Eye (tissue), 1 donor: ENCODE results near the gene RALGAPA2.

ENCODE experiments used
- DNase-seq: peaks from one replicate; pipeline ENCODE4 v3.0.0-alpha.2; 2015

Gene RALGAPA2

DNA sequence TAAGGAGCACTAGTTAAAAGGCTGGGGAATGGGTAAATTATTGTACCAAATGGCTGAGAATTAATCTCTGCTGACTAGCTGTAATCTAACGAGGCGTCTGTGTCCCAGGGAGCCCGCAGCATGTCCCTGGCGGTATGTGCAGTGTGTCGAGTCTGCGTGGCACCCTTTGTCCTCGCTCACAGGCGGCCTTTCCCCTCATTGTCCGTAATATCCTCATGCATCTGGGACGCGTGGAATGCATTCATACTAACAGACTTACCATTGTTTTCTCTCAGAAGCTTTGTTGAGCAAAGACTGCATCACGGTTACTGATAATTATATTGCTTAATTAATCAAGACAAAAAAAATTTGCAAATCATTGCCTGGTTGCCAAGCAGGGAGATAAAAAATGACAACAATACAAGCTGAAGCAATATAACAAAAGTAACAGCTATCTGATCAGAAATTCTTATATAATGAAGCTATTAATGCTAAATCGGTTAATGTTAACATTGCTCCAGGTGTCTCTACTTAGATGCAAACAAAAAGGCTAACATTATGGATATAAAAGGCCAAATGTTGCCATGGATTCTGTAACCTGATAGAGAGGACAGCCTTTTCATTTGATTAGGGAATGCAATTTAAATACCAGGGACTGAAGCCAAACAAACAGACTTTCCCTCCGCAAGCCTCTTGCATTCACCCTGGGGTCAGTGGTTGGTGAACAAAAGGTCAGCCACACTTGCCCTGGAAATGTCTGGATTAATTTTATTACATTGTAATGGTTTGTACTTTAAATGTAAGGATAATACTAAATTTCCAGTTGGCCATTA lies 219.7 kb downstream of the RALGAPA2 start:
- peak; percentile 93 for DNase-seq

DNA sequence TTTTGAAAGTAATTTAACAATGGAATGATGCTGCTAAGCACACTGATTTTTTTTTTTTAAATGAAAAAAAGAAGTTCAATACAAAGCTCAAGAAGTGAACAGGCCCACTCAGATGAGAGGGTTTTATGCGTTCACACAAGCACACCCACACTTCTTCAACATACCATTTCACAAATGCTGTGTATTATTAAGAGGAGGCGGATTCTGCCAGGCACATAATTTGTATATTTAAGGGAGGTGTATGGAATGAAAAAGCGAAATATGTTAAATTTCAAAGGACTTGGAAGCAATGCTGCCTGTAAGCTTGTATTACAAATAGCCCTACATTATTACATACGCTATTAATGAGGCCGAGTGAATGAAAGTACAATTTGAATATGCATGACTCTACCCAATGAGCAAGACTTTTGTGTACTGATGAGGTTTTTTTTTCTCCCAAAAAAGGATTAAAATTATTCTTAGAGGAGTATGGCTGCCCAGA lies 220.6 kb downstream of the RALGAPA2 start:
- no peak for DNase-seq

DNA sequence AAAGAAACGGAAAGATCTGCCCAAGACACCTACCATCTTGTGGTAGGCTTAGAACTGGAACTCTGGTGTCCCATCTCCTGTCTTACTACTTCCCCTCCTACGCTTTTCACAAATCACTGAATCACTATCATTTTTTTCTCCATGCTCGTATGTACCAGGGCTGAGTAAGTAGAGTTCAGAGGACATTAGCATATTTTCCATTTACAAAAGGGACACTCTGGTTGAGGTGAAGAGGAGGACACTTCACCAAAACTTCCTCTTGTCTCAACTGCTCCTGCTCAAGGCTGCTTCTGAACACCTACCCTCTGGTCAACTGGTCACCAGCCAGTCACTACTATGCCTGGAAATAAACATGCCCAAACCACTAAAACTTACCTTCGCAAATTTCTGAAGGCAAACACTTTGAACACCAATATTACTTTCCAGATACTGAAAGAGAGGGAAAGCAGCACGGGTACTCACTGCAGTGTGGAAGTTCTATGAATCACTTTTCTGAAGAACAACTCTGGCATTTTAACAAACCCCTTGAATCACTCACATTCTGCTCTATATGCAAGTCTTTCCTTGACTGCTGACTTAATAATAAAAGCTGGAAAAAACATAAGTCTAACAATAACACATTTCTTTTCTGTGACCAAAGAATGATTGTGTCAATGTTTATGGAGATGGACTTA lies 221.2 kb downstream of the RALGAPA2 start:
- no peak for DNase-seq

DNA sequence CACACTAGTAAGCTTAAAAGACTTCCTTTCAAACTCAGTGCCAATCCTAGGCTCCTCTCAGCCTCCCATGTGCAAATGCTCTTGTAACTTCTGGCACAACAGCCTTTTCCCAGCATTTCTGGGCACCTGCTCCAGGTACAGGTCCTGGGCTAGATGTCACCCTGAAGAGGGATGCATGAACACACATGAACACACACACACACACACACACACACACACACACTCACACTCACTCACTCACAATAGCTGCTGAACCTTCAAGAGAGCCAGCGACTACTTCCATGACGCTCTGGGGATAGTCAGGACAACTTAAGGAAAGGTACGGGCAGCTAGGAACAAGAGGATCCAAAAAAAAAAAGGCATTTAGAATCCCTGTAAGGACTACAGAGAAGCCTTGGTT lies 221.8 kb downstream of the RALGAPA2 start:
- no peak for DNase-seq

DNA sequence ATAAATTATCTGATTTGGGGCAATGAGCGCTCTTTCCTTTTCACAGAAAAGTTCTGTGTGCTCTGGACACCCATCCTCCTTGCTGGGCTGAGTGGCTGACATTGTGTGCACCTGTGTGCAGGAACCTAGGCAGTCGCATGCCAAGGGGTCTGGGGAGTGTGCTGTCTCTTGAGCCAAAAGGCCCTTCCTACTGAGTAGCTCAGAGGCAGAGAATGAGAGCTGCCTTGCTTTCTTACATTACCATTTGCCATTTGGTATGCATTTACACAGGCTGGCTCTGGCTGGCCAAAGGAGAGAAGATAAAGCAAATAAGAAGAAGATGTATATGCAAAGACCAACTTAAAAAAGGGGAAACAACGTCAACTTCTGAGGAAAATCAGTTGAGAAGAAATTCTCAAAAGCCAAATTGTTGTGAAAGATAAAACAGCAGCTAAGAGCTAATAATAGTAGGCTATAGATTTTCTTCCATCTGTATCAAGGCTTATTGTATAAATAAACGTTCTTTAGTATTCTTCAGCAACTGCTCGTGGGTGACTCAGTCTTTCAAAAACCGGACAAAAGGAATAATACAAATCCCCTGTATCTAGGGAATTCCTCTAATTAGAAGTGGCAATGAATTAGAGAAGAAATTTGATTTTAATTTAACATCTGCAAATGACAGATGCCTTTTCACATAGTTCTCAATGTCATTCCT lies 222.6 kb downstream of the RALGAPA2 start:
- DNase-seq, result no peak

DNA sequence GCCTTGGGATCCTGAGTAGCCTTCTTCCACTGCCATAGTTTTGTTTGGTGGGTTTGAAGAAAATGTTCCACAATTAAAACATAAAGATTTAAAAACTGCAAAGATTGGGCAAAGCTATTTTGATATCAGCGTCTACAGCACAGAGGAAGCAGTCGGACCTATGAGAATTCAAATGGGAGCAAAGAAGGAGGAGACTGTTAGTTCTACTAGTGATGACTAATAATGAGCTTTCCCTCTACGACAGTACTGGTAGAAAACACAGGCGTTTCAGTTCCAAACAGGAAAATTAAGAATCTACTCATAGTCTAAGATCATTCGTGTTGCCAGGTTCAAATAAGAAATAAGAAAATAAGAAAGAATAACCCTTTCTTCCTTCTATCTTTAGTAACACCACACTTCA lies 223.4 kb downstream of the RALGAPA2 start:
- DNase-seq, result no peak

DNA sequence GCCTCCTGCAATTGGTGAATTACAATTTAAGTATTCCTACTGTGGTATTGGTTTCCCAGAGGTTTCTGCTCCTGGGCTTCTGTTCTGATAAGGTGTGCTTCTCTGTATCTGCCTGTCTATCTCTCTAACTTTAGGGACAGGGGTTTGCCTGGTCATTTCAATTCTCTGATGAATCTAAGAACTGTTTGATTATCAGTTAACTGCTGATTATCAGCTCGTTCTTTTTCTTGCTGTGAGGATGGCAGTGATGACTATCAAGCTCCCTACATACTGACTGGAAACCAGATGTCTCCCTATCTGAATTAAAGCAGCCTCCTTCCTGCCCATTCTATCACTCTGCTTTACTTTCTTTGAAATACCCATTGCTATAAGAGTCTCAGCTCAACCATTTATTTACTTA lies 224.1 kb downstream of the RALGAPA2 start:
- DNase-seq, result no peak

DNA sequence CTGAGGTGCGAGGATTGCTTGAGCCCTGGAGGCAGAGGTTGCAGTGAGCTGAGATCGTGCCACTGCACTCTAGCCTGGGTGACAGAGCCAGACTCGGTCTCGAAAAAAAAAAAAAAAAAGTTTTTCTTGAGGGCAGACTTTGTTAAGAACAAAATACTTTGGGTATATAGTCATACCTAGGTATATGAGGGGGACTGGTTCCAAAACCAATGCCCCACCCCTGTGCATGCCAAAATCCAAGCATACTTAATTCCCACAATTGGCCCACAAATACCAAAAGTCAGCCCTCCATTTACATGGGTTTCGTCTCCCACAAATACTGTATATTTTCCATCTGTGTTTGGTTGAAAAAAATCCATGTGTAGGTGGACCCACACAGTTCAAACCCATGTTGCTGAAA lies 224.6 kb downstream of the RALGAPA2 start:
- no peak for DNase-seq

DNA sequence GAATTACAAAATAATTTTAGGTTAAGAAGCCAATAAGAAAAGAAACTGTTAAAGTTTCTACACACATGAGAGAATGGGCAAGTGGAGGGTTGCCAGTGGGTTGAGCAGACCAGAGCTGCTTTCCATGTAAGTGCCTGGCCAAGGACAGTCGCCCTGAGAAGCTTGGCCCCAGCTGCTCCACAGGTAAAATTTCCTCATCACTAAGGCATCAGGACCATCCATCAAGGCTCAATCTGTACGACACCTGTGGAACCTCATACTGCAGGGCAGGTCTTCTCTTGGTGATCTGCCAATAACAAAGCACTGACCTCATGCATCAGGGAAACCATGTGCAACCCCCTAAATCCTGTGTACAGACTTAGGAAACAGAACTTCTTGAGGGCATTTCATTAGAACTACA lies 229.1 kb downstream of the RALGAPA2 start:
- no peak for DNase-seq

DNA sequence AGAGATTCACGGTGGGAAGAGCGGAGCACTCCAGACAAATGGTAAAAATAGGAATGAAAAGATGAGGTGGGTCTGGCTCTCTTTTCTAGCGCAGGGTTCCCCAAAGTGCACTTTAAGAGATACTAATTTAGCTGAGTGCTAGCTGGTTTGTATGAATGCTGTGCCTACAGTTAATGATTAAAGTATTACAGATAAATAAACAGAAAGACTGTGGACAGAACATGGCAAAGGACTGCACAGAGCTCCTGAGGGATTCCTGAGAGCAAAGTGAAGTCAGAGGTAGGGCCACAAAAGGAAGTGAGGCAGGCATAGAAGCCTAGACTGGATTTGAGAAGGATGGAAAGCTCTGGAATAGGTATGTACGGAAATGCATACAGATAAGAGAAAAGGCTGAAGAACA lies 230.0 kb downstream of the RALGAPA2 start:
- no peak for DNase-seq

DNA sequence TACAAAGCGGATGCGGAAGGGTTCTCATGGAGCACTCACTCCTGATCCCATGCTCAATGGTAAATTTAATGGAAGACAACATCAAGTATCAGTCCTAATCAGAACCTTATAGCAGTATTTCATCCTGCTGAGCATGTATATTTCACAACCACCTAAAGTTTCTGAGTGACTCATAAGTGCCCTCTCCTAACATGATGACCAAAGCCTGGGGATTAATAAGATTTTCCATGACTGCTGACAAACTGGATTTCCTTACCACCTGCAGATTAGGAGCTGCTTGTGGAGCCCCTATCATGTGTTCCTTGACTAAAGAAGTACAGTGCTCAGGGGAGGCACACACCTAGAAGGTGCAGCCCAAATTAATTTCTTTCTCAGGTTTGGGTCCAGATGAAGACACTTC lies 231.8 kb downstream of the RALGAPA2 start:
- no peak for DNase-seq

DNA sequence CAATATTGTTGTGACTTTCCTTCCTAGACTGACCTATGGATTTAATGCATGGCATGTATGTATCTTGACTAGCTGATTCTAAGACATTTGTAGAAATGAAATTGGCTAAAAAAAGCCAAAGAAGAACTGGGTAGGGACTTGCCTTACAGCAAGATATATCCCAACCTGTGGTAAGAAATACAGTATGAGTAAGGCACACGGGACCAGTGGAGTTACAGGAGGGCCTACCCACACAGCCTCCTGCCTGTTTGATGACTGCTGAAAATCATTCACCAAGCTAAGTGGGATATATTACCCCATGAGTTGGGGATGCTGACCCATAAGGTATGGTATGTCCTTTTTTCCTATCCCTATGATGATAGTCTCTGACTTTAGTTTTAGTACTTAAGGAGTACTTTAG lies 232.3 kb downstream of the RALGAPA2 start:
- DNase-seq, result no peak

DNA sequence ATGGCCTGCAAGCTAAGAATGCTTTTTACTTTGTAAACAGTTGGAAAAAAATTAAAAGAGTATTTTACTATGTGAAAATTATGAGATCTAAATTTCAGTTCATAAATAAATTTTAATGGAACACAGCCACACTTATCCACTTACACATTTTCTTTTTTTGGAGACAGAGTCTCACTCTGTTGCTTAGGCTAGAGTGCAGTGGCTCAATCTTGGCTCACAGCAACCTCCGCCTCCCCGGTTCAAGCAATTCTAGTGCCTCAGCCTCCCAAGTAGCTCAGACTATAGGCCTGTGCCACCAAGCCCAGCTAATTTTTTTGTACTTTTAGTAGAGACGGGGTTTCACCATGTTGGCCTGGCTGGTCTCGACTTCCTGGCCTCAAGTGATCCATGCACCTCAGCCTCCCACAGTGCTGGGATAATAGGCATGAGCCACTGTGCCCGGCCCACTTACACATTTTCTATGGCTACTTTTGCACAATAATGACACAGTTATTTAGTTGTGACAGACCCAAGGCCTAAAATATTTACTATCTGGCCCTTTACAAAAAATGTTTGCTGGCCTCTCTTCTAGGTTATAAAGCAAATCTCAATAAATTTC lies 234.9 kb downstream of the RALGAPA2 start:
- DNase-seq, result no peak

DNA sequence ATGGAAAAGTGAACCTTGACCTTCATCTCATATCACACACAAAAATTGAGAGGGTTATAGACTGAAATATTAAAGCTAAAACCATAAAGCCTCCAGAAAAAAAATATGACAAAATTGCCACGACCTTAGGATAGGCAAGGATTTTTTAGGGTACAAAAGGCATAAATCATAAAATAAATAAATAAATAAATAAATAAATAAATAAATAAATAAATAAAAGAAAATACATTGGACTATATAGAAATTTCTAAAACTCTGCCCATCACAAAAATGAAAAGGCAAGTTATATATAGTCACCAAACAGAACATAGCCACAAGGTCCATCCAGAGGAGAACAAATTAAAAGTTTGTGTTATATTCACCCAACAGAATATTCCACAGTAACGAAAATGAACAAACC lies 235.9 kb downstream of the RALGAPA2 start:
- DNase-seq, result no peak

DNA sequence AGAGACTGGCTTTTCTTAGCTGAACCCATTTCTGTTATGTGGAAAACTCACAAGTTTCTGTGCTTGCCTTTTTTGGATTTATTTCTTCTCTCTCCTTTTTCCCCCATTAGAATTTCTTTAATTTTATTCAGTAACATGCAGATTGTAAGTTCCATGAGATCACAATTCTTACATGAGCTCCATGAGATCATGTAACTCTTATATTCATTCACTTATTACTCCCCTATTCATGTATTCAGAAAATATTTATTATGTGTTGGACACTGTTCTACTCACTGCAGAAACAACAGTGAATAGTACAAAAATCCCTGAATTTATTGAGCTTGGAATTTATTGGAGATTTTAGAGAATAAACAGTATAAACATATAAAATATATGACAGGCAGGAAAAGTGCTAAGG lies 238.8 kb downstream of the RALGAPA2 start:
- no peak for DNase-seq

DNA sequence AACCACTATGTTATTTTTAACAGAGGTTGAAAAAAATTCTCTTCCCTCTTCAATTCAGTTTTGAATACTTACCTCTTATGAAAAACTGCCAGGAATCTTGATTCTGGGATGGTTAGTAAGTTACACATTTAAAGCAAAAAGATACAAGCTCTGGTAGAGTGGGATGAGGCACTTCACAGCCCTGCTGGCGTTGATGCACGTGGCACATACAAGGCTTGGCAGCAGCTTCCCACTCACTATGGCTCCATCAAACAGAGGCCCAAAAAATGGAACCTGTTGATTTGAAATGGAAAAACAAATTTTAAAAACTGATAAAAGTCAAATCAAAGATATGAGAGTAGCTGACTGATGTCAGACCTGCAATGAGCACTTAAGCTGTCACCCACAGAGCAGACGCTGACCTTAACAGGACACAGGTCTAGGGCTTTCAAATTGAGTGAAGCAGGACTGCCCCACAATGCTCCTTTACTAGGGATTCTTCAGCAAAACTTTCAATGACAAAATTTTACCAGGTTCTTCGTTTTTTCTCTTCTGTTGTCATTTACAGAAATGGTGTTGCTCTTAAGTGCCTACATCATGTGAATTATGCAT lies 239.7 kb downstream of the RALGAPA2 start:
- no peak for DNase-seq

DNA sequence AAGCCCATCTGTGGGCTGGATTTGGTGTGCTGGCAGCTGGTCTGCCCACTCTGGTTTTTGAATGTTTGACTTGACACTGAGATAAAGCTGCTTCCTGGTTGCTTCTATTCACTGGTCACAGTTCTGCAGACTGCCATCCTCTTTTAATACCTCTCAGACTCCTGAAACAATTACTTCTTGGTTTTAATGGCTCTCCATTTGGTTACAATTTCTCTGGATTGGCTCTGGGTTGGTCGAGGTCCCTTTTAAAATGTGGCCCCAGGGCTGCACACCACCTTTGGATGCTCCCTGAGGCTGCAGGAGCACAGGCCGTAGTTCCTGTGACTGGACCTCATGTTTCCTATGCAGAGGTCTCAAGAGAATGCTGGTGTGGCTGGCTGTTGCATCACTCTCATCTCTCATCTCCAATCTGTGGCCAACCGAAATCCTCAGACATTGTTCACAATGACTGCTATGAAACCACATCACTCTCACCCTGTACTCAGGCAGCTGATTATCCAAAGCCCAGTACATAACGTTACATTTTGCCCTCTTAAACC lies 246.0 kb downstream of the RALGAPA2 start:
- no peak for DNase-seq

DNA sequence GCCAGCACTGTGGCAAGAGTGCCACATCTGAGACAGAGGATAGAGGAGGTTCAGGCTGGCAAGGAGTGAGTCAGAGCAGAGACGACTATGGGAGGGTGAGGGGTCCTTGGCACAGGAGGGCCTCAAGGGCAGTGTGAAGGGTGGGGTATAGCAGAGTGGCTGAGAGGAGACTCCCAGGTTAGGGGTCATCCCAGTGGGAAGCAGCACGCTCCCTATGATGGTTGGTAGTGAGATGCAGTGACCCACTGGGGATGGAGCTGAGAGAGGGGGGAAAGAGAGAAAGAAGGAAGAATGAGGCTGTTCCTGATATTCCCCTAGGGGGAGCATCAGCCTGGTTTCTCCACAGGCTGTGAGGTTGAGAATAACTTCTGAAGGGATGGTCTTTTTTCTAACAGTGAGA lies 247.2 kb downstream of the RALGAPA2 start:
- peak; percentile 62 for DNase-seq

DNA sequence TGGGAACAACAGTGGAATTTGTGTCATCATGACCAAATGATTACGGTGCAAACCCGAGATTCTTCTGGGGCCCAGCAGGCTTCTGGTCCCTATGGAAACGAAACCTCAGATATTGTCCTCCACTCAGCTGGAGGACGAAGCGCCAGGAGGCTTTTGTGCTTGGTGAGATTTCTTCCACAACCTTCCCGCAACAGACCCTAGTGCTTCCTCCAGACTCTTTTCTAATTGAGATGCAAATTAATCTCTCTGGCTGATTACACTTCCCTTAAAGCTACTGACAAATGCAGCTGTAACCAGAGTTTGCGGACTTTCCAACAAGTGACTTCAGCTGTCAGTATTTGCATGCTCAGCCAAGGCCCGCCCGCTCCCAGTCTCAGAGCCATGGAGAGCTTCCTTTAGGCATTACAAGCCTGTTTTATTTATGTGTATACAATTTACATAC lies 248.5 kb downstream of the RALGAPA2 start:
- DNase-seq, result peak; percentile 88

DNA sequence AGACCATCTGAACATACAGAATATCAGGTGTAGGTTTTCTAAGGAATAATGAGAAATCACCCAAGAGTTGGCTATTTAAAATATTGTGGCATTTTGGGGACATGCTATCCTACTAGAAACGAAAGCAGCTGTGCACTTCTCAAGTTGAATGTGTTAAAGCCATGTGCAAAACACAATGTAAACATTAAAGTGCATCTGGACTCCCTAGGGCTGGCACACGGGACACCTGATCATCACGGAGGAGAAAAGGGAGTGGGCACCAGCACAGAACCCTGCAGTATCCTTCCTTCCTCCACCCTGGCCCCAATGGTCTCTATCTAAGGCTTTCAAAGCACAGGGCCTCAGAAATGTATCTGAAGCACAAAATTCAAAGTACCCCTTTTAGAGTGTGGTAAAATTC lies 250.3 kb downstream of the RALGAPA2 start:
- DNase-seq, result no peak

DNA sequence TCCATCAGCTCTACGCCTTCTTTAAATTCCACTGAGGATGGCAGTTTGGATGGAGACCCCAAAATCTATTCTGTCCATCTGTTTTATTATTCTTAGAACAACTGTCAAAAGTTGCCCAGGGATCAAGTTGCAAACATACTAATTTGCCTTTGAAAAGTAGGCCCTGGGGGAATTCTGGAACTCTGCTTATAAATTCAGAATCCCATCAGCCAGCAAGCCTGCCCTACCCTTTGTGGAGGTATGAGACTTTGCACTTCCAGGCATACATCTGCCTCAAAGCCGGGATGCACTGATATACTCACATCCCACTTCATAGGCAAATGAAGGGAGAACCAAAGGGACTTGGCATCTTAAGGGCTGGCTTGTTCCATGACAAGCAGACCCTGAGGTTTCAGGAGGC lies 250.9 kb downstream of the RALGAPA2 start:
- peak; percentile 49 for DNase-seq

DNA sequence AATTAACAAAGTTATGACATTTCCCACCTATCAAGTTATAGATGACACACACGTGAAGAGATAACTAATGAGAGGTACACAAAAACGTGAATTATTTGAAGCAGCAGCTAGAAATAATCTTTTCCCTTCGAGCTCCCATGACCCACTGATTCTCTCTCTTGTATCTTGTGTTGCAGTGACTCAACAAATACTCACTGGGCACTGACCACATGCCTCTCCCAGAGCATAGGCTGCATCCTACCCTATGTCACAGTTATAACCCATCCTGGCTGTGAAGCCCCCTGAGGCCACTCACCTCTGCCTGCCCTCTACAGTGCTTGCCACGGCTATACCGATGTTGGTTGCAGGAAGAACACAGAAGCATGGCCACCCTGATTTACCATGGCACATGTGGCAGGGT lies 252.7 kb downstream of the RALGAPA2 start:
- no peak for DNase-seq
